Left colon (tissue), 2 donors: ENCODE results near the gene SPATS1. TPM values are rescaled to one million over a fixed set of nuclear protein-coding genes. Genes with fewer than 3 reads are reported as not detected.
A peak's percentile ranks its signal among the peaks of the same experiment; 100 is the strongest.
"Not testable (repeated sequence)": the region's sequence is repeated elsewhere in the genome, so short reads cannot be mapped to it uniquely, and the experiment has no call there.

ENCODE experiments used
- ATAC-seq: fragments of 200-7000 bp; cut with Tn5 transposase; one replicate; pipeline ENCODE4 v1.9.1; 2020; ENCODE audit warnings: mild to moderate bottlenecking, moderate library complexity
- DNase-seq, 2 donors: peaks; one replicate each; pipeline ENCODE4 v3.0.0-alpha.2; 2020
- intact Hi-C, 2 donors: fragments of 100-400 bp; cut with DNase I in 1 of 2; cut with micrococcal nuclease in 1 of 2; formaldehyde crosslinking; loops; one replicate each; pipeline versions ENCODE4 v1.11.2 to v1.14.0; 2022; cut with DNase I, micrococcal nuclease
- total RNA-seq, 2 donors: library from RNA; stranded (reverse); fragmentation: NEBNext Ultra II Directional; extraction: Animal tissue kit (Norgen Biotek cat#: 25700); gene quantifications; one replicate each; pipeline ENCODE4 v1.2.1, GENCODE V29; 2021
- donor health status: DM: no; HTN: no; CAD: no.
- donor health status: DM: yes; HTN: yes; CAD: no.

The SPATS1 gene
- total RNA-seq, 2 donors from 2014 or later = not detected

DNA sequence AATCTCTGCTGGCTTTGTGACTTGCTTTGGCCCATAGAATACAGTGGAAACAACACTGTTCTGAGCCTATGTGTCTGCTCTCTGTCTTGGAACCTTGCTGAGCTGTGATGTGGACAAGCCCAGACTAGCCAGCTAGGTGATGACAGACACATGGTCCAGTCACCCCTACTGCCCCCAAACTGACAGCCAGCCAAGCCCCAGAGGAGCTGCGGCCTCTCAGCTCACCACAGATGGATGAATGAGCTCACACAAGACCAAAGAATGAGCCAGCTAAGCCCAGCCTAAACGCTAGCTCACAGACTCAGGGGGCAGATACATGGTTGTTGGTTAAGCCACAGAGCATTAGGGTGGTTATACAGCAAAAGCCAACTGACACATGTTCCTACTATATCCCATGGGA, 33.4 kb upstream of the SPATS1 start:
- intact Hi-C loops = no loop called here
- ATAC-seq (no peak), DNase-seq (no peak)

GRCh38 chr6:44309631-44310030, 32.8 kb upstream of the SPATS1 start:
- no peak for DNase-seq
- intact Hi-C loops = no loop called here
- ATAC-seq = peak; percentile 53

DNA sequence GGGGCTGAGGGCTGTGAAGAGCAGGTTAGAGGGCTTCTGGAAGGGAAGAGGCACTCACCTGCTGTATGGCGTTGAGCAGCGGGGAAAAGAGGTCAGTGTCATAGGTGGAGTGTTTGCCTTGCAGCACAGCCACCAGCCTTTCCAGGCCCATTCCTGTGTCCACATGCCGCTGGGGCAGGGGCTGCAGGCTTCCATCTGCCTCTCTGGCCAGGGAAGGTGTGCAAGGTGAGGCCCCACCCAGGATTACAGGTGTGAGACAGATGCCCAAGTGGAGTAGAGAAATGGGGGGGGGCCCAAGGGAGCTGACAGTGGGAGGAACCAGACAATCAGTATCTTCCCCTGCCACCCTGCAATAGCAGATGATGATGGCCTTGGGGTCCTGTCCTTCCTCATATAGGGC, 32.2 kb upstream of the SPATS1 start:
- intact Hi-C loops = no loop called here
- DNase-seq (no peak), ATAC-seq (no peak)

- DNase-seq = no peak
- ATAC-seq = no peak
- intact Hi-C loops = no loop called here
These were observed 31.1 kb upstream of the SPATS1 start for GRCh38 chr6:44311304-44311703.

DNA sequence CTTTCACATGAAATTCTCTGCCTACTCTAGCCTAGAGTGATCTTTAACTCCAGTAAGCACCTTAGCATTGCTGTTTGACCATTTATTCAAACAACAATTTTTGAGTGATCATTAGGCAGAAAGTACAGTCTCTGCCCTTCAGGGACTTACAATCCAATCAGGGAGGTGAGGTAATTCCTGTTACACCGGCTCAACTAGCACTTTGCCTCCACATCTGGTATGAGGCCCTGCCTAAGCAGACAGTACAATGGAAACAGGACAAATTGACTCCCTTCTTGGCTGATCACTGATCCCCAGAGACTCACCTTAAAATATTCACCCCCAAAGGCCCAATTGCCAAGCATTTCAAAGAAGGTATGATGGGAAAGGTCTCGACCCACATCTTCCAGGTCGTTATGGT, 30.7 kb upstream of the SPATS1 start:
- intact Hi-C loops = no loop called here
- ATAC-seq (no peak), DNase-seq (no peak)

- intact Hi-C loops = no loop called here
- peak; percentile 83 to 93 for DNase-seq
- peak; percentile 95 for ATAC-seq
These were observed 29.3 kb upstream of the SPATS1 start, which contains the start of gene AARS2 for GRCh38 chr6:44312901-44313788. AARS2 (minus strand) TSS chr6:44313347; CDS start chr6:44313323, 24 bp downstream.

DNA sequence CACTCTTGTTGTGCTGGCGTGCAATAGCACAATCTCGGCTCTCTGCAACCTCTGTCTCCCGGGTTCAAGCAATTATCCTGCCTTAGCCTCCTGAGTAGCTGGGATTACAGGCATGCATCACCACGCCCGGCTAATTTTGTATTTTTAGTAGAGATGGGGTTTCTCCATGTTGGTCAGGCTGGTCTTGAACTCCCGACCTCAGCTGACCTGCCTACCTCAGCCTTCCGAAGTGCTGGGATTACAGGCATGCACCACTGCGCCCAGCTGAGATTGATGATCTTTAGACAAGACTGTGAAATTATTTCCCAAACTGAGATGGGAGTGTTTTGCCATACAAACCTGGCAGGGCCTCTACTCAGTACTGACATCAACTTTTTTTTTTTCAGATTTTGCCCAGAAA, 27.8 kb upstream of the SPATS1 start:
- intact Hi-C loops, DNase-seq, ATAC-seq: not testable (repeated sequence)

DNA sequence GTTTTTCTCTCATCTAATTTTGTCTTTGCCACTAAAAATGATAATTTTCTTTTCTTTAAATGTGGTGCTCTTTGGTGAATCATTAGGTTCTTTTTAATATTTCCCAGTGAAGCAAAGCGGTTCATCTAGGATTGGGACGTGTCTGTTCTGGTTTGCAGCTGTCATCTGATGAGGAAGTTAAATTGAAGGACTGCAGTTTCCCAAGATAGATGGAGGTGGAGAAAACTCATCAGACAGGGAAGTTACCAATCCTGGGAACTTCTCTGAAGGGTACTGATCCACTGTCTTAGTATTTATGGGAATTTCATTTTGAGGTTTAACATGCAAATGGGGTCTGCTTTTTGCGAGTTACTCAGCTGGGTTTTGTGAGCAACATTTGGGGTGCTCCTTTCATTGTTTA, 26.9 kb upstream of the SPATS1 start:
- DNase-seq = no peak
- ATAC-seq = no peak
- intact Hi-C loops = no loop called here

GRCh38 chr6:44315951-44316350, 26.5 kb upstream of the SPATS1 start:
- ATAC-seq = no peak
- no peak for DNase-seq
- intact Hi-C loops = no loop called here

GRCh38 chr6:44316481-44316880, 26.0 kb upstream of the SPATS1 start:
- no peak for ATAC-seq
- intact Hi-C loops = no loop called here
- no peak for DNase-seq

- ATAC-seq, DNase-seq, intact Hi-C loops: not testable (repeated sequence)
These were observed 25.3 kb upstream of the SPATS1 start for GRCh38 chr6:44317136-44317631.

- intact Hi-C loops = no loop called here
- no peak for ATAC-seq
- no peak for DNase-seq
These were observed 21.2 kb upstream of the SPATS1 start for GRCh38 chr6:44321210-44321609.

- no peak for DNase-seq
- intact Hi-C loops = no loop called here
These were observed 15.4 kb upstream of the SPATS1 start for GRCh38 chr6:44327096-44327495.

GRCh38 chr6:44327760-44328159, 14.7 kb upstream of the SPATS1 start:
- ATAC-seq (no peak), DNase-seq (no peak)
- intact Hi-C loops = no loop called here

More at GRCh38 chr6:44327096-44327495, 15.4 kb upstream of the SPATS1 start:
- no peak for ATAC-seq

GRCh38 chr6:44328203-44328602, 14.2 kb upstream of the SPATS1 start:
- DNase-seq, intact Hi-C loops, ATAC-seq: not testable (repeated sequence)

DNA sequence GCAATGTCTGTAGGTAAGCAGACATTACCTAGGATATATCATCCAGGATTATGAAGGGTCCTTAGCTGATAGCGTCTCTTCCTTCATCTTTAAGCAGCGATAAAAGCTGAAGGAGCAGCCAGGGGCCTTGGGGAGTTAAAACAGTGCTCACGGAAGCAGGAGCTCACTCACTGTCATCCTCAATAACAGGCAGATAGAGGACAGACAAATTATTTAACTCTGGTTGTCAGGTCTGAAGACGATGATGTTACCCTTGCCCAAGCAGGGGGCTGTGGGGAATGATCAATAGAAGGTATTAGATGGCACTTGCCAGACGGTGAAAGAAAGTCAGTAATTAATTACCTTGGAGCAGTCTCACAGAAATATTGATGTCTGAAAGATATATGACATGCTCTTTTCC, 12.6 kb upstream of the SPATS1 start:
- ATAC-seq (no peak), DNase-seq (no peak)
- intact Hi-C loops = loop anchor here in 1 of 2 donors (10.0 kb wide), 1 partner anchor 165 kb away; no protein-coding TSS in a partner anchor

GRCh38 chr6:44332585-44332984, 9.9 kb upstream of the SPATS1 start:
- ATAC-seq (no peak), DNase-seq (no peak)
- intact Hi-C loops = loop anchor here in 1 of 2 donors (10.0 kb wide), 1 partner anchor 168 kb away; no protein-coding TSS in a partner anchor

- DNase-seq (no peak), ATAC-seq (no peak)
- intact Hi-C loops = loop anchor here in 1 of 2 donors (10.0 kb wide), 1 partner anchor 169 kb away; no protein-coding TSS in a partner anchor
These were observed 9.1 kb upstream of the SPATS1 start for GRCh38 chr6:44333273-44333919.

GRCh38 chr6:44333942-44334341, 8.5 kb upstream of the SPATS1 start:
- intact Hi-C loops = loop anchor here in 1 of 2 donors (10.0 kb wide), 1 partner anchor 169 kb away; no protein-coding TSS in a partner anchor
- no peak for DNase-seq
- ATAC-seq = no peak
